Endothelial cell of umbilical vein (primary cell): ENCODE results near the gene CPED1. TPM values are rescaled to one million over a fixed set of nuclear protein-coding genes. Genes with fewer than 3 reads are reported as not detected.

Experiments
- BruUV-seq: library from RNA; stranded (reverse); fragments of 400-500 nt; replicated peaks from 2 replicates; lab custom pipeline; 2021; lab: Mats Ljungman, UMichigan
- CTCF ChIA-PET: fragments of 300-600, 350-600 bp; sonication (Branson Sonifier 250); formaldehyde crosslinking; loops from one replicate; lab custom pipeline; 2021; ENCODE audit warnings: antibody characterized with exemption, inconsistent platforms; lab: Charles Lee
- POLR2A ChIA-PET: fragments of 300-600, 350-600 bp; sonication (Branson Sonifier 250); formaldehyde crosslinking; loops from one replicate; lab custom pipeline; 2021; ENCODE audit warnings: antibody characterized with exemption, inconsistent platforms; lab: Charles Lee
- DNase-seq: peaks from one replicate; pipeline ENCODE4 v3.0.0-alpha.2; 2011; ENCODE audit warnings: low read depth, low spot score
- FAIRE-seq: peaks from 2 replicates; lab custom pipeline; 2011; peaks lifted over from hg19 to GRCh38; lab: Jason Lieb, UNC
- H2AFZ ChIP-seq: 2 replicates; pipeline ENCODE4 v1.6.0; 2012; ENCODE audit warnings: low read depth, low read length, control low read depth, inconsistent platforms
- H3K27ac ChIP-seq: 2 replicates; pipeline ENCODE4 v1.5.1; 2011; ENCODE audit warnings: low read depth, mild to moderate bottlenecking, control low read depth, low read length, moderate library complexity; ENCODE audit not compliant: insufficient read depth
- H3K27me3 ChIP-seq, 2 experiments: 2 replicates each; pipeline versions ENCODE4 v1.6.0 to v1.6.1; 2011; ENCODE audit warnings: low read length in 2 of 2, mixed read lengths in 1 of 2; ENCODE audit not compliant: control insufficient read depth in 2 of 2, insufficient read depth in 2 of 2
- H3K36me3 ChIP-seq, 2 experiments: 2 replicates in 1 of 2; 3 replicates in 1 of 2; pipeline ENCODE4 v1.5.1; 2011; ENCODE audit warnings: low read length in 2 of 2, mild to moderate bottlenecking in 1 of 2, moderate library complexity in 1 of 2; ENCODE audit not compliant: control insufficient read depth in 2 of 2, insufficient read depth in 2 of 2; ENCODE audit errors: extremely low read depth in 1 of 2
- H3K4me1 ChIP-seq: 3 replicates; pipeline ENCODE4 v1.5.1; 2011; ENCODE audit warnings: mild to moderate bottlenecking, low read length; ENCODE audit not compliant: control insufficient read depth, insufficient read depth; ENCODE audit errors: extremely low read depth
- H3K4me2 ChIP-seq: 2 replicates; pipeline ENCODE4 v1.6.1; 2011; ENCODE audit warnings: low read length, control low read depth, mixed read lengths; ENCODE audit not compliant: insufficient read depth
- H3K4me3 ChIP-seq, 3 experiments: fragments of 200-600 bp in 1 of 3; sonication (generic), shearing (Covaris generic) in 1 of 3; replicated peaks in 1 of 3; 2 replicates each; pipeline ENCODE4 v1.5.1; 2011 to 2016; ENCODE audit warnings: control low read depth in 3 of 3, low read length in 3 of 3, mild to moderate bottlenecking in 2 of 3, inconsistent platforms in 1 of 3, low read depth in 1 of 3, moderate library complexity in 1 of 3; ENCODE audit not compliant: insufficient read depth in 1 of 3
- H3K79me2 ChIP-seq: 2 replicates; pipeline ENCODE4 v1.6.0; 2012; ENCODE audit warnings: low read length, inconsistent platforms; ENCODE audit not compliant: control insufficient read depth, insufficient read depth
- H3K9ac ChIP-seq: replicated peaks from 2 replicates; pipeline ENCODE3; 2011; ENCODE audit warnings: low read length, control low read depth; ENCODE audit not compliant: insufficient read depth; ENCODE audit errors: extremely low read depth
- H3K9me1 ChIP-seq: replicated peaks from 3 replicates; pipeline ENCODE4 v1.6.0; 2011; ENCODE audit warnings: mild to moderate bottlenecking, low read length; ENCODE audit not compliant: control insufficient read depth, insufficient read depth; ENCODE audit errors: extremely low read depth
- H3K9me3 ChIP-seq: replicated peaks from 2 replicates; pipeline ENCODE4 v1.5.1; 2012; ENCODE audit warnings: low read length, inconsistent platforms; ENCODE audit not compliant: control insufficient read depth, insufficient read depth
- H4K20me1 ChIP-seq: replicated peaks from 2 replicates; pipeline ENCODE3; 2011; ENCODE audit warnings: mild to moderate bottlenecking, low read length; ENCODE audit not compliant: control insufficient read depth, insufficient read depth; ENCODE audit errors: extremely low read depth
- EZH2 ChIP-seq: IDR thresholded peaks from 2 replicates; pipeline ENCODE4 v1.6.1; 2012; ENCODE audit warnings: borderline replicate concordance, low read depth, mild to moderate bottlenecking, moderate library complexity, low read length, inconsistent platforms; ENCODE audit not compliant: severe bottlenecking
- FOS ChIP-seq: IDR thresholded peaks from 2 replicates; pipeline ENCODE4 v1.6.1; 2011; ENCODE audit warnings: mild to moderate bottlenecking, low read length, moderate library complexity, borderline replicate concordance; ENCODE audit not compliant: insufficient read depth
- GATA2 ChIP-seq: IDR thresholded peaks from 2 replicates; pipeline ENCODE4 v1.7.0; 2011; ENCODE audit warnings: low read depth, mild to moderate bottlenecking, moderate library complexity, mixed read lengths, low read length; ENCODE audit not compliant: insufficient read length, insufficient read depth
- JUN ChIP-seq: IDR thresholded peaks from 2 replicates; pipeline ENCODE4 v1.6.1; 2011; ENCODE audit warnings: borderline replicate concordance, low read depth; ENCODE audit not compliant: insufficient read length, insufficient read depth
- MYC ChIP-seq: IDR thresholded peaks from one replicate; pipeline ENCODE4 v1.6.1; 2011; ENCODE audit warnings: mild to moderate bottlenecking, low read depth, low read length
- POLR2A ChIP-seq: IDR thresholded peaks from 2 replicates; pipeline ENCODE4 v1.6.1; 2012; ENCODE audit warnings: low read depth, mild to moderate bottlenecking, control low read depth, low read length
- POLR2AphosphoS5 ChIP-seq: IDR thresholded peaks from 2 replicates; pipeline ENCODE4 v1.6.1; 2012; ENCODE audit warnings: low read depth, mild to moderate bottlenecking, control low read depth, low read length, moderate library complexity; ENCODE audit not compliant: insufficient read depth
- dilution Hi-C: fragments of 300-500 bp; cut with MboI; formaldehyde crosslinking; loops from one replicate; pipeline ENCODE4 v1.15.0; 2019; ENCODE audit warnings: low sequenced_read_pairs; ENCODE audit not compliant: extremely low pct_ligation_motif_present
- intact Hi-C: fragments of 100-400 bp; cut with micrococcal nuclease; formaldehyde crosslinking; loops from one replicate; pipeline ENCODE4 v1.10.0; 2022
- polyA plus RNA-seq, 4 experiments: library from polyadenylated mRNA; depleted of rRNA in 3 of 4; stranded (reverse) in 3 of 4; unstranded in 1 of 4; fragments of >200 nt; gene quantifications; 2 replicates each; pipeline versions ENCODE4 v1.2.1 to v1.2.3, GENCODE V29; 2011 to 2012; ENCODE audit warnings: missing spikeins in 1 of 4
- total RNA-seq: library from RNA; stranded (reverse); gene quantifications from 2 replicates; pipeline ENCODE4 v1.2.3, GENCODE V29; 2021
- TF ChIP-seq, protein P1 (sequence below): IDR thresholded peaks from 2 replicates; pipeline ENCODE4 v1.6.1; 2011; ENCODE audit not compliant: insufficient read depth, insufficient read length
- TF ChIP-seq, protein P2 (sequence below), 2 donors: IDR thresholded peaks; 1 replicate in 1 of 2; 2 replicates in 1 of 2; pipeline ENCODE4 v1.5.1; 2011; ENCODE audit warnings: low read length in 2 of 2, mild to moderate bottlenecking in 2 of 2, moderate library complexity in 2 of 2, control low read depth in 1 of 2, inconsistent platforms in 1 of 2, low read depth in 1 of 2; ENCODE audit not compliant: insufficient read depth in 1 of 2; ENCODE audit errors: extremely low read depth in 1 of 2

The CPED1 gene
- total and polyA plus RNA-seq, 2 donors (not counting 3 experiments of a cell fraction or from before 2014, with no cell fraction given): 0.22 to 3.0 TPM

DNA sequence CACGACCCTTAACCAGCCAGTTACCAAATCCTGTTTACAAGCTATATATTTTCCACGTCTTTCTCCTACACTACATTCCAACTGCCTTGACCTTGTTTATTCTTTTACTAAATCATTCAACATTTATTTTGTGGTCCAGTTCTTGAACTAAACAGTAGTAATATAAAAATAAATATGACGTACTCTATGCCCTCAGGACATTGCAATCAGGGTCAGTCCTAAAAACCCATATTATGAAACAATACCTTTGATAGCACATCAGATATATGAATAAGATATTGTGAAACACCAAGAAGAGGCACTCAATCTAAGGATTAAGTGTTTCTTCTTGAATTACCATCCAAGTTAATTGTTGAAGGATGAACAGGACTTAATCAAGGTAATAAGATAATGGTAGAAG is 287.8 kb downstream of the CPED1 start:
- TF ChIP-seq FOS: no peak
- TF ChIP-seq EZH2: no peak
- TF ChIP-seq, protein P1, sequence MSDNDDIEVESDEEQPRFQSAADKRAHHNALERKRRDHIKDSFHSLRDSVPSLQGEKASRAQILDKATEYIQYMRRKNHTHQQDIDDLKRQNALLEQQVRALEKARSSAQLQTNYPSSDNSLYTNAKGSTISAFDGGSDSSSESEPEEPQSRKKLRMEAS: no peak
- TF ChIP-seq MYC: no peak
- TF ChIP-seq, protein P2, sequence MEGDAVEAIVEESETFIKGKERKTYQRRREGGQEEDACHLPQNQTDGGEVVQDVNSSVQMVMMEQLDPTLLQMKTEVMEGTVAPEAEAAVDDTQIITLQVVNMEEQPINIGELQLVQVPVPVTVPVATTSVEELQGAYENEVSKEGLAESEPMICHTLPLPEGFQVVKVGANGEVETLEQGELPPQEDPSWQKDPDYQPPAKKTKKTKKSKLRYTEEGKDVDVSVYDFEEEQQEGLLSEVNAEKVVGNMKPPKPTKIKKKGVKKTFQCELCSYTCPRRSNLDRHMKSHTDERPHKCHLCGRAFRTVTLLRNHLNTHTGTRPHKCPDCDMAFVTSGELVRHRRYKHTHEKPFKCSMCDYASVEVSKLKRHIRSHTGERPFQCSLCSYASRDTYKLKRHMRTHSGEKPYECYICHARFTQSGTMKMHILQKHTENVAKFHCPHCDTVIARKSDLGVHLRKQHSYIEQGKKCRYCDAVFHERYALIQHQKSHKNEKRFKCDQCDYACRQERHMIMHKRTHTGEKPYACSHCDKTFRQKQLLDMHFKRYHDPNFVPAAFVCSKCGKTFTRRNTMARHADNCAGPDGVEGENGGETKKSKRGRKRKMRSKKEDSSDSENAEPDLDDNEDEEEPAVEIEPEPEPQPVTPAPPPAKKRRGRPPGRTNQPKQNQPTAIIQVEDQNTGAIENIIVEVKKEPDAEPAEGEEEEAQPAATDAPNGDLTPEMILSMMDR (IDR thresholded peaks at IDR 0.05; ENCODE audit: extremely low read depth in 1 of 2, insufficient read depth in 1 of 2, low read depth in 1 of 2, low read length in 2 of 2): no peak
- no peak for TF ChIP-seq POLR2A
- TF ChIP-seq GATA2: no peak
- TF ChIP-seq JUN: no peak
- no peak for TF ChIP-seq POLR2AphosphoS5
- H3K27ac ChIP-seq: no peak overlapping the region
- no peak overlapping the region for H3K9ac ChIP-seq
- no TSS peak for BruUV-seq
- intact Hi-C loops (no loop called here), dilution Hi-C loops (no loop called here)
- no peaks in the 10 kb centered on the region for H3K9me3 ChIP-seq
- H3K9me1 ChIP-seq: no peaks in the 10 kb centered on the region
- H3K4me1 ChIP-seq: no peaks in the 10 kb centered on the region
- no peak overlapping the region for H3K4me2 ChIP-seq
- CTCF ChIA-PET: no interaction called here
- H4K20me1 ChIP-seq: no peaks in the 10 kb centered on the region
- H3K4me3 ChIP-seq: no peak overlapping the region
- H2AFZ ChIP-seq: no peak overlapping the region
- DNase-seq (no peak), FAIRE-seq (no peak)
- POLR2A ChIA-PET: no interaction called here
- H3K27me3 ChIP-seq: no peaks in the 10 kb centered on the region
- H3K79me2 ChIP-seq: no peaks in the 10 kb centered on the region
- H3K36me3 ChIP-seq: no peaks in the 10 kb centered on the region
